NOMO-1 (cell line): Measurements from ENCODE around the gene ADGRV1.
A peak's percentile ranks its signal among the peaks of the same experiment; 100 is the strongest.

ENCODE experiments used
- DNase-seq, 2 experiments: peaks; one replicate each; lab custom pipeline; 2025; ENCODE audit not compliant: unreplicated experiment in 2 of 2; lab: John Stamatoyannopoulos, UW

Gene ADGRV1

DNA sequence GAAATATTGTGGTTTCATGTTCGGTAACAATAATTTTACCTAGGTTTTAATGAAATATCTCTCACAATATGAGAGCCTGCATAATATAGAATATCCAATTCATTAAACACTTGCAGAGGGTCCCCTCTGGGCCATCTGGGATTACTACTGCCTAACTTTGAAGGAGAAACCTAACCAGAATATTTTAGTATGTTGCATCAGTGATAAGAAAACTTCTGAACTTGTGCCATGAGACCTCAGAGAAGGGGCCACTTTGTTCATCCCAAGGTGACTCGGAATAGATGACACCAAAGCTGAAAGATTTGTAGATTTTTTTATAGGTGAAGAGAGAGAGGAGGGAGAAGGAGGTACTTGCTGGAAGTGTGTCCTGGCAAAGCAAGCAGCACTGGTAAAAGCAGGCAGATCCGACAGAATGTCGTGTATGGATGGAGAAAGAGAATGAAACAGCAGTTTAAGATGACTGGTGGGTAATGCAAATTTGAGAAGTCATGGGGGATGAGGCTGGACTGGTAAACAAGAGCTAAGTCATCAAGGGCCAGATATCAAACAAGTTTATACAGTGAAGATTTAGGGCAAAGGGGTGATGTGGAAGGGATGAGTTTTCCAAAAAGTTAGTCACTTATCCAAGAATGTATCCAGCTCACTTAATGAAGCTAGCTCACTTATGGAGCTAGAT, 372.3 kb downstream of the ADGRV1 start:
- DNase-seq: no peak

DNA sequence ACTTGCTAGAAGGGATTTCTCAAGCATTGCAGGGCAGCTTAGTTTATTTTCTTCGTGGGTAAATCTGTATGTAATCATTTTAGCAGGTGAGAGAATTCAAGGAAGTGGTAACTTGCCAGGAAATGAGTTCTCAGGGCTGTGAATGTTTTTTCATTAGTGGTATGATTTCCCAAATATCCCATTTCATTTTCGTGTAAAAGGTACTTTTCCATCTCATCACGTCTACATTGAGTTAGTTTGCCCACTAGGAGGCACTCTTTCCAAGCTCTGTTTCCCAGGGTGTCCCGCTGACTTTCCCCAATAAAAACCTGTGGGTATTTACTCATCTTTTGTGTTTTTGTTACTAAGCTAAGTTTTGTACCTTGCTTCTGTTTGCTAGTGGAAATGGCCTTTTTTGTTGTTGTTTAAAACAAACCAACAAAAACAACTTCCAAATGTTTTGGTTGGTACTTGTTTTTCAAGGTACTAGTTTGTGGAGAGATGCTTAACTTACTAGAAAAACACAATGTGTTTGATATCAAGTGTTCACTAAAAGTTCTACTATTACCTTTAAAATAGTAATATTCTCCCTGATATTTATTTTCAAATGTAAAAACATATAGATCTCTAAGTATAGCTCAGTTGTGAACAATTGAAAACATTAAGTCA, 373.6 kb downstream of the ADGRV1 start:
- DNase-seq: peak in 1 of 2 experiments; percentile 44

DNA sequence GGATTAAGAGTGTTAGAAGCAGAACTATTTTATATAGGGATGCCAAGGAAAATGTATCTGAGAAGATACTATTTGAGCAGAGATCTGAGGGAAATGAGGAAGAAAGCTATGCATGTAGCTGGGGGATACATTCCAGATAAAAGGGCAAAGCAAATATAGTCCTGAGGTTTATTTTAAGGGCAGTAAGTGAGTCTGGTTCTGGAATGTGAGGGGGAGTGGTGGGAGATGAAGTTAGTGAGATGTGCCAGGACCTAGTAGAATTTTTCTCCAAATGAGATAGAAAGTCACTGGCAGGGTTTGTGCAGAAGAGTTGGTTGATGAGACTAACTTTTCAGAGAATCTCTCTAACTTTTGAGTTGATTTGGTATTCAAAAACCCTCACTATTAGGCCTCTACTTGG, 374.7 kb downstream of the ADGRV1 start:
- DNase-seq: no peak

DNA sequence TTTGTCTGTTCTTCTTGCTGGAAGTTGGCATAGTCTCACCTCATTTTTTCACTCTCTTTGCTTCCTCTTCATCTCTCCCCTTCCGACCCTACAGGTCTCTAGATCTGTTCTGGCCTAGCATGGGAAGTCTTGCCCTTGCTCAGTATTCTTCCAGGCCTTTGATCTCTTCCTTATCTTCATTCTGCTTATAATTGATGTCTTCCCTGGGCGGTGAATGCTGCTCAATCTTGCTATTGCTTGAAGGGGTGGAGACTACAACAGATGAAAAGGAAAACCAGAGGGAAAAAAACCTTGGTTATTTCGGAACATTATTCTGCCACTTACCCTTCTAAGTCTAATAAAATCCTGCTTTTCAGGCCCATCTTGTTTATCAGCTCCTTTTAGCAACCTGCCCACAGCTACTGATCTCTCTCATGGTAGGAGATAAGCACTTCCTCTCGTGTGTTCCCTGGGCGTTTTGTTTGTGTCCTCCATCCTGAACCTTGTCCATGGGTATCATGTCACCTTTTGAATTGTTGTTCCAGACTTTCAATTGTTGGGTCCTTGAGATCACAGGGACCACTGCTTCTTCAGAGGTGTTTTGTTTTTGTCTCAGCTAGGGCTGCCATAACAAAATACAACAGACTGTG, 375.6 kb downstream of the ADGRV1 start:
- no peak for DNase-seq

DNA sequence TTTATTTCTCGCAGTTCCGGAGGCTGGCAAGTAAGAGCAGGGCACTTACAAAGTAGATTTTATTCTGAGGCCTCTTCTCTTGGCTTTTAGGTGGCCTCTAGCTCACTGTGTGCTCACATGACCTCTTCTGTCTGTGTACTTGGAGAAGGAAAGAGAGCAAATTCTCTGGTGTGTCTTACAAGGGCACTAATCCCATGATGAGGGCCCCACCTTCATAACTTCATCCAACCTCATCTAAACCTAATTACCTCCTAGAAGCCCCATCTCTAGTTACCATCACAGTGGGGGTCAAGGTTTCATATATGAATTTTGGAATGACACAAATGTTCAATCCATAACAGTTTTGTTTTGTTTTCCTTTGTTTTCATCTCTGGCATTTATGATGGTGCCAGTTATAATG, 376.1 kb downstream of the ADGRV1 start:
- no peak for DNase-seq

DNA sequence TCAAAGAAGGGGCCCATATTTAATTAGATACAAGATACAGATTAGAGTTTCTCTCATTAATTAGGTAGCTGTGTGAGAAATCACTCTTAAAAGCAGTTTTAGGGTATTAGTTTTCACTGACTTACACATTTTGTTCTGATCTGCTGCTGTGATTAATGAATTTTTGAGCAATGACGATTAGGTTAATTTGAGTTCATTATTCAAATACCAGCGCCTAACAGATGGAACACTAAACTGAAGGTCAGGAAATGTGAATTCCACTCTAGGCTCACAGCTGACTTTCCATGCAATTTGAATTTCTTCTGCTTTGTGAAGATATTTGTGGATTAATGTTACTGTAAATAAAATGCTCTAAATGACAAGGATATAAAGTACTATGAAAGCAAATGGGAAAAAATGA, 380.6 kb downstream of the ADGRV1 start:
- no peak for DNase-seq

DNA sequence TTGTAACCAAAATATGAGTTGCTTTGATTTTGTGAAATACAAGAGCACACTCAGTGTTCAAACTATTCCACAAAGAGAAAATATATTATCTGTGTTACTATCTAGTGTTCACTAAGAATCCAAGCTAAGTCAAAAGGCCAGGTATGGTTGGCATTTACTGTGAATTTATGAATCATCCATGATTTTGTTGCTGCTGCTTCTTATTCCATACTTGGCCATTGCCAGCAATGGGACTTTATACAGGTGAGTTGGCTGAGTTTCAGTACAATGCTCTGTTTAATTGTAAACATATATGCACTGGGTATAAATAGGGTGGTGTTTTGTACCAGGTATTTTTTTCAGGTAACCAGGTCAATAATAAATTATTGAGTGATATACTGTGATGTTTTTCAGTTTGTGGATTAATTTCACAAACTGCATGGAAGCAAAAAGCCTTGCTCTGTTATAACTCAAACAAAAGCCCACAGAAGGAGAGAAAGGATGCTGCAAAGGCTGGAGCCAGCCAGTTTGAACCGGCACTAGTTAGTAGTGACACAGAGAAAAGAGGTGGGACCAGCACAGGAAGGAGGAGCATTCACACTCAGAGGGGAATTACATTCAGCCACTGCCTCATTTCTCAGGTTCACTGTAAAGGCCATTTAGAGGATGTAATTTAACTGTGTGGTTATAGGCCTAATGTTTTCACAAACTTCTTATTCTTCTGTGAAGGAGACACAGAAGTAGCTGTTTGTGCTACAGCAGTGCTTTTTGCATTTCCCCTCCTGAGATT, 381.8 kb downstream of the ADGRV1 start:
- no peak for DNase-seq

DNA sequence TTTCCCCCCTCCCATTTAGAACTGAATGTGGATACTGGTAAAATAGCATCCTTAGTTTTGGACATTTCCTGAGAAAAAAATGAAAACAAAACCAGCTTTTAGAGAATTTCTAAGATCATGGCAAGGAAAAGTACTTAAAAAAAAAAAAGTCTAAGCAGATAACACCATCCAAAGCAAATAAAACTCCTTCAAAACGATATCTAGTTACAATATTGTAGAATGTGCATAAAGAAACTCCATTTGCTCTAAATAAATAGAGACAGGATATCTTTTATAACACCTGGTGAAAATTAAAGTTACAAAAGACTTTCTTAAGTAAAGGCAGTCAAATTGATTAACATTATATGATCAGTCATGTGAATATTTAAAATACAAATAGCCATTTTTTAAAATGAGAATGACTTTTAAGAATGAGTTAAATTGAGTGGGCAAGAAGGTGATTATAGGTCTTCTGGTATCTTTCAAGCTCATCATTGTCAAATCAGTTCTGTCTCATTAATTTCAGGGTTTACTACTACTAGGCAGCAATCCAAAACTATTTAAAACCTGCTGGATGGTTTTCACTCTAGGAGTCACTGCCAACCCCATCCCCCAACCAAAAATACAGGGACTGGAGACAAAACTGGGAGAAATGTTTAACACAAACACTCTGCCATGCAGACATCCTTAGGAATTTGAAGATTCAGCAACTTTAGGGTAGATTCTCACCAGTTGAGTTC, 382.6 kb downstream of the ADGRV1 start:
- DNase-seq: no peak

DNA sequence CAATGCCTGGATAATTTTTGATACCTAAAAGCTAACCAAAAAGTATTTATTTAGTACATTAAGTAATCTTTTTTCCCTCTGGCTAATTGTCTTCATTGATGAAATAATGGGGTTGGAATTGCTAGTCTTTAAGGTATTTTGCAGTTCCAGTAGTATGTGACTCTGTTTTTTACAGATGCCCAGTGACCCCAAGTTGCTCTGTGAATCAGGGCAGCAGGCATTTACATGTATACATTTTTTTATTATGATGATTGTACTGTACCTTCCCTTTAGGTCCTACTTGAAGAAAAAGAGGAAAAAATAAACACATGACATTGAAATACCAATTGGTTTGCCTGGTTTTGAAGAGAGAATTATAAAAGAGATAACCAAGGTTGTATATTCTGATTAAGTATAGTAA, 385.5 kb downstream of the ADGRV1 start:
- no peak for DNase-seq

DNA sequence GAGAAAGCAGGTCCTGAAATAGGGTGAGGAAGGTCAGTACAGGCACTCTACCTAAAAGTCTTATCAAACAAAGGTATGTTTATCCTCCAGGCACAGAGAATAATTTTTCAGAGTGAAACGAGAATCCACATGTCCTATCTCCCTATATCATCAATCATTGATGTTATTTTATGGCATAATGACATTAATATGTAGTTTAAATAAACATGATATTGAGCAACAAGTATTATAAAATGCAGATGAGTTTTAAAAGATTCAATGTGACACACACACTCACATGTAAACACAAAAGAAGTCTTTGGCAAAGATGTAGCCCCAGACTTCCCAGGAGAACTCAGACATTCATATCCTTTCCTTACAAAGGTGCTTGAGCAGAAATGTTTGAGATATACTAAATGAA, 389.1 kb downstream of the ADGRV1 start:
- no peak for DNase-seq

DNA sequence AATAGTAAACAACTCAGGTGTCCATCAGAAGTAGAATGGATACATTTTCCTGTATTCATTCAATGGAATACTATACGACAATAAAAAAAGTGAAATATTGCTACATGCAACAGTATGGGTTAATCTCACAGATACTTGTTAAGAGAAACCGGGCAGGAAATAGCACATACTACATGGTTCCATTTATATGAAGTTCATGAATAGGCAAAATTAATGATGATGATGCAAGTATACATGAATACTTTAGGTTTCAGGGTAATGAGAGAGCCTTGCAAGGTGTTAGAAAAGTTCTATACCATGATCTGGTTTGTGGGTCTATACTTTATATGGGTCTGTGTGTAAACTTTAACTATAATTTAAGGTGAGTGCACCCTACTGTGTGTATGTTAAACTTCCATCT, 390.4 kb downstream of the ADGRV1 start:
- DNase-seq: no peak

DNA sequence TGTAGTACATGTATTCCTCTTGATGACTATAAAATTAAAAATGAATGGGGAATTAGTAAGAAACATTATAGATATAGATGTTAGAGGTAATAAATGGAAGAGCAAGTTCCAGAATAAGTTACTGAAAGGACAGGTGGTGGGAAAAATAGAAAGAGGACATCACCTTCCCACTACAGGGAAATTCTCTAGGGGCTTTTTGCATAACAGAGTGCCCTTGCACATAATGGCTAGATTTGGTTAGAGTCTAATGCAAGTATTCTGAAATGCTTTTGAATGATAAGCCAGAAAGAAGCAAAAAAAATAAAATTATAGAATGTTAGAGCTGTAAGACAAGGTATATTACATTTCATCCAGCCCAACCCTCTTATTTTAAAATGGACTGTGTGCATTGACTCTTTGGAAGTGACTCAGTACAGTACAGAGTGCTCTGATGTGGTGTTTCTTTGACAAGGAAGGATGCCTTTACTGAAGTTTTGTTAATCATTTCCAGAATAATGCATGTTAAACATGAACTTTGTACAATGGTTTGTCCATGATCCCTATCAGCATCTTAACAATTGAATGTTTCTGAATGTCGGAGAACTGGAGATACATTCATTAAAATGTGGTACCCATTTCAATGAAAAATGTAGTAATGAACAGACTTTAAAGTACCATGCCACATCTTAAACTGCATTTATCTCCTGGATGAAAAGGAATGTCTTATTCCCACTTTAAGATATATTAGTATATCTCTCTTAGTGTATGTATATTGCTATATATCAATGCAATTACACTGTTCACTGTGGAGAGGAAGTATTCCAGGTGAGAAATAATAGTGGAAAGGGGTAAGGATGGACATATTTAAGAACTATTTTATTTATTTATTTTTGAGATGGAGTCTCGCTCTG, 391.1 kb downstream of the ADGRV1 start:
- DNase-seq: no peak

DNA sequence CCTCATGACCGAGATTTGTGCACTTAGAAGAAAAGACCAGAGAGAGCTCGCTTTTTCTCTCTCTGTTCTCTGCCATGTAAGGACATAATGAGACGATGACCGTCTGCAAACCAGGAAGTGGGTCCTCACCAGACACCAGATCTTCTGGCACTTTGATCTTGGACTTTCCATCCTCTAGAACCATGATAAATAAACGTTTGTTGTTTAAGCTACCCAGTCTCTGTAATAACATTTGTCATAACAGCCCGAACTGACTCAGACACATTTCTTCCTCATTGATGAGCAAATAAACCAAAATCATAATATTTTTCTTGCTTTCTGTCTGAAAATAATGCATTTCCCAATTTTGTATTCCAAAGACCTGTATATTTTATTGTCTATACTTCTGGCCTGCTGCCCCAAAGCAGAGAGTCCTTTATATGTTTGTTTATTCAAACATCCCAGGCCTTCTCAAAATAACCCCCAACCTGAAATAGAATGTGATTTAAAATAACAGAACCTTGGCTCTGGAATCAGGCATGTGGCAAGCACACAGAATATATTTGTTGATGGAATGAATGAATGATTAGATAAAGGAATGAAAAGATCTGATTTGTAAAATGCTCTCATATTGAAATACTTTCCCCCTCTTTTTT, 396.5 kb downstream of the ADGRV1 start:
- DNase-seq: no peak

DNA sequence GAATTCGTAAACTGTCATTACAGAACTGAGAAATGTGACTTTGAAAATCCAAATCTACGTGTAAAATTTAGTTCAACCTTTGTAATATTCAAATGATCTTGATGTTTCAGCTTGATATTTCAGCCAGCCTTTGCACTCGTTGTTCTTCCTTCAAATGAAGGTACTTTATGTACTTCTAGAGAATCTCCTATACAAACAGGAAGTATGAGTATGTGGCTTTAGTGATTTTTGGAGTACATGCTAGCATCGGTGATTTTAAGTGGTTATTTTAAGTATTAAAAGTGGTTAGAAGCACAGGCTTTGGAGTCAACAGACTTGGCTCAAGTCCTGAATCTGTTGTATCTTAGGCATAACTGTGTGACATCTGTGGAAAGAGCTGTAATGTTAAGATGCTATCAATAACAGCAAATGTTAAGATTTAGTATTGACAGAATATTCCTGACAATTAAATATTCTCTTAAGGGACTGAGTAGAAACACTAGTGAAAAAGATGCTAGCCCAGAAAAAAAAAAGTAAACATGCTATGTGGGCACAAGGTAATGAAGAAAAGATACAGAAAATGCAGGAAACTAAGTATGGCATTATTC, 398.0 kb downstream of the ADGRV1 start:
- peak in 1 of 2 experiments; percentile 2 for DNase-seq

DNA sequence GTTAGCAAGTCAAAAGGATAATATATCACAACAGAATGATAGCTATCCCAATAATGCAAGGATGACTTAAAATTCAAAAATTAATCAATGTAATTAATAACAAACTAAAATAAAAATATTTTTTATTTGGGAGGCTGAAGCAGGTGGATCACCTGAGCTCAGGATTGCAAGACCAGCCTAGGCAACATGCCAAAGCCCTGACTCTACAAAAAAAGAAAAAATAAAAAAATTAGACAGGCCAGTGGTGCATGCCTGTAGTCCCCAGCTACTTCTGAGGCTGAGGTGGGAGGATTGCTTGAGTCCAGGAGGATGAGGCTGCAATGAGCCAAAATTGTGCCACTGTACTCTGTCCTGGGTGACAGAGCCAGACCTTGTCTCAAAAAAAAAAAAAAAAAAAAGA, 399.3 kb downstream of the ADGRV1 start:
- no peak for DNase-seq

DNA sequence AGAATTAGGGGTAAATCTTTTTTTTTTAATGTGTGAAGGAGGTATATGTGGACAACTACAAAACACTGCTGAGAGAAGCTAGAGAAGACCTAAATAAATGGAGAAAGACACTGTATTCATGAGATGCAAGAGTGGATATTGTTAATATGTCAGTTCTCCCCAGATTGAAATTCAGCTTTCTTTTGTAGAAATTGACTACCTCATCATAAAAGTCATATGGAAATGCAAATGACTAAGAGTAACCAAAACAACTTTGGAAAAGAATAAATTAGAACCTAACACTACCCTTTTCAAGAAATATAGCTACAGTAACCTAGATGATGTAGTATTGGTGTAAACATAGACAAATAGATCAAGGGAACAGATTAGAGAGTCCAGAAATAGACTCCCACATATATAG, 400.7 kb downstream of the ADGRV1 start:
- DNase-seq: no peak

DNA sequence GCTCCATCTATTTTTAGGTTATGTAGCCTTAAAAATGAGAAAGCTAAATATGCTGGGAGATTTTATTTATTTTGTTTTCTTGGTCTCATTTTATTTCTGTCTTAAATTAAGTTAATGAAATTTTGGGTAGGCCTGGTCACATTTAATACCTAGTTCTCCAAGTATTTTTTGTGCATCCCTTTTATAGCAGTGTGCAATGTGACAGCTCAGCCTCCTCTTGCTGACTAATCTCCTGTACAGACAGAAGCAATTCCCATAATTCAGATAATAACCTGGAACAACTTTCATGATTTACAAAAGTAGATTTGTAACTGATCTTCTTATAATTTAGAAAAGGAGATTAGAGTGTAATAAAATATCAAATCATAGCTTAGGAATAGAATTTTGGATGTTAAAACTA, 403.9 kb downstream of the ADGRV1 start:
- no peak for DNase-seq

DNA sequence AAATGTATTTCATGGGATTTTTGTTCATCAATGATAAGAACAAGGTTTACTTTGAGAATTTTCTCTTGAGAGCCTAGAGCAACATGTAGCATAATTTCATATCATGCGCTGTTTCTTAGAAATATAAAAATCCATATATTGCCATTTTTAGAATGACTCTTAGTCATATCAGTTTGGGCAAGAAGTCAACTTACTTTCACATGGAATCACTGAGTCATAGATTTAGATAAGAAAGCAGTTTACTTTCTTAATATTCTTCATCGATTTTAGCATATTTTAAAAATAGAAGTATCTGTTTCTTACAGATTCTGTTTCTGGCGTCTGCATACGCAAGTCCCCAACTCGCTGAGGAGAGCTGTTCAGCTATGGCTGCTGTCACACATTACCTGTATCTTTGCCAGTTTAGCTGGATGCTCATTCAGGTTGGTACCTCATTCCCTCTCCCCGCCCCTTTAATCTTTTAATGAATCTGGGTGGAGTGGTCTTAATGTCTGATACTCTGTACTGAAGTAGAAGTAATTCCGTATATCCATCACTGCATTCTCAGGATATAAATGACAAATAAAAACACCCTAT, 406.6 kb downstream of the ADGRV1 start:
- no peak for DNase-seq

DNA sequence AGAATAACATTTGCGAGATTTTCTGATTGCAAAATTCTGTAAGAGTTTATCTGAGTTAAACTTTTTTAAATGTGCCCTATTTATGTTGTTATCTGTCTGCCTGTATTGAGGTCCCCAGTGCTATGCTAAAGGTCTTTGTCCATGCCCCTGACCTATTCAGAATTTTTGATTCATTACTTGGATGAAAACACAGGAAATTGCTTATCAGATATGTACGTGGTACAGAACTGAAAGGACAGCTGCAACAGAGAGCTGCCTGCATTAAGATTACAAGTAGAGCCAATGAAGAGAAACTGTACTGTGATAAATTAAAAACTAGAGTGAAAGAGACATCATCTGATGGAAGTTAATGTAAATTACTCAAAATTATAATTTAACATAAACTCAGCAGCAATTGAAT, 408.8 kb downstream of the ADGRV1 start:
- DNase-seq: no peak
